ENCODE results near the gene COBL.

Gene COBL

DNA sequence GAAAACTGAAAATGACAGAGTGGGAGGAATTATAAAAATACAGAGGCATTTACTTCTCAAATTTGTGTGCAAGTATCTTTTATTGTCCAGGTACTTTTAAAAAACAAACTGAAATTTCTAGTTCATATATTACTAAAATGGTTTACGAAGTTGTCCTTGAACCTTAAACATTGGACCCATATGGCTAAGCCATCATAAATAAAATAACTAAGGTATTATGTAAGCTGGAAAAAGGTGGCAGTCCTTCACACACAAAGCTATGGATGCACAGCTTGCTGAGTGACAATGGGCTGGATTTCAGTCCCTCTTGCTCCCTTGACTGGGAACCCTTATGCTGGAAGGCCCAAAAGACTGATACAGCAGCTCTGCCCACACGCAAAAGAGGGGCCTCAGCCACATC lies 66.1 kb downstream of the COBL start:
- no peak for DNase-seq (ENCODE audit: low read depth)

DNA sequence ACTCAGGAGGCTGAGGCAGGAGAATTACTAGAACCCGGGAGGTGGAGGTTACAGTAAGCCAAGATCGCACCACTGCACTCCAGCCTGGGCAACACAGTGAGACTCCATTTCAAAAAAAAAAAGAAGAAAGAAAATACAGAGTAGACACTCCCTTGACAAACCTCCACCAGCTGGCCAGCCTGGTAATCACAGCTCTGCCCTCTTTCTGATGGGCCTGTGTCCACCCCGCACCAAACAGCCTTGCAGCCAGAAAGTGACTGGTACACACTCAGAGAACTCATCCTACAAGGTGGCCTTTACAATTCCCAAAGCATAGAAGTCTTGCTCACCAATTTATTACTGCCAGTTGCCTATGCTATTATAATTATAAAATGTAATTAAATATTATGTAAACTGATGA lies 66.6 kb downstream of the COBL start:
- no peak for DNase-seq (ENCODE audit: low read depth)

DNA sequence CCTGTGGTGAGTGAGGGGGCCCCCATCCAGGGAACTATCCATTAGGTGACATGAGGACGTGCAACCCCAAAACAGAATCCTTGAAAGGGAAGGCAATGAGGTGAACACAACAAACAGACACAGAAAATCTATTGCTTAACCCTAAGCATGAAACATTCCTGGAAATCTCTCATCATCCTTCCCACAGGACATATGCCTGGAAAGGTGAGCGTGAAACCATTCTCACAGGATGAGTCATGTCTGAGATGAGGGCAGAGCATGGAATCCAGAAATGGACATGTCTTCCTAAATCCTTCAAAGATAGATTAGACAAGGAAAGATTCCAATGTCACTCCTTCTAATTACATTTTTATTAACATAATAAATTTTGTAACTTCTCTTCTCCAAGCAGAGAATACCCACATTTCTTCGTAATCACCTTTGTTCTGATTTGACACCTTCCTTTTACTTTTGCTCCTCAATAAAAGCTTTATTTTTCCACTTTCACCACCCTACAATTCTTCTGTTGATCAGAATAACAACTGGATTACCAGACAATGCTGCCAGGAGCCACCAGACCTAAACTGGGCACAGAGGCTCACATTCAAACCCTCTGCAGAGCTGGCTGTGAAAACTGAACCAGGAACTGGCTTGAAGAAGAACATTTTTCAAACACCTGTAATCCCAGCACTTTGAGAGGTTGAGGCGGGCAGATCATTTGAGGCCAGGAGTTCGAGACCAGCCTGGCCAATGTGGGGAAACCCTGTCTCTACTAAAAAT lies 67.2 kb downstream of the COBL start:
- DNase-seq (ENCODE audit: low read depth) = no peak

DNA sequence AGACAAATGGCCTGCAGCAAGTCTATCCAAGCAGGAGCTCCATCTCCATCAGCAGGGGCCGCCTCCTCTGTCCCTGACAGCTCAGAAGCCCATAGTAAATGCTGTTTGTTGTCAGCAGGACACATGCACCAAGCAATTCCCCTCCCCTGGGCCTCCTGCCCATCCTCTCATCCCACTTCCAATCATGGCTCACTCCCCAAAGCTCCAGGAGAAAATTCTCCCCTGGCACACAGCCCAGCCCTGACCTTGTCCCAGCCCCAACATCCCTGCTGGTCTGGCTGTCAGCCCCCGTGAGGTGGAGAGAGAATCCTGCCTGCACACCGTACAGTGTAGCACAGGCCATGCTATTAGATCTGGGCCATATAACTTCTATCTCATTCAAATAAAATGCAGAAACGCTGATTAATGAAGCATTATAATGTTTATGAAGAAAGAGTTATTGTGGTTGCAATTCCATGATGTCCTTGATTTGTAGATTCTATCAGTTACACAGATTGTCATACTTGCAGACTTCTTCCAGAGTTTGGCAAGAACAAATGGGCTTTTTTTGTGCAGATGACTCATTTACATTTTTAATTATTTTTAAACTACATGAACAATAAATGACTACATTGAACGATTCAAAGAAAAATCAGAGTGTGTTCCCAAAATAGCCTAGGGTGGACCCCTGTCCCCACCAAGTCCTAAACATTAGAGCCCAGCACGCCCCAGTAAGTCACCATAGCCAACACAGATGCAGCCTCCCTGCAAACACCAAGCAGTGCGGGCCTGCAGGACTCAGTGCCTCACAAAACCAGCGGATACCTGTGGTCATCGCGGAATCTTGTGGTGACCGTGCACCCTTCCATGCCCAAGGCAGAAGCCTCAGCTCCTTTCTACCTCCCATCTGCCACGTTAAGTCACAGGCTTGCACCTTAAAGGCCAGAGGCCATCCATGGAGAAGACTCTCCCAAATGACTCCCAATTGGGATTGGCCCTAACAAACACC lies 70.1 kb downstream of the COBL start:
- no peak for DNase-seq (ENCODE audit: low read depth)

DNA sequence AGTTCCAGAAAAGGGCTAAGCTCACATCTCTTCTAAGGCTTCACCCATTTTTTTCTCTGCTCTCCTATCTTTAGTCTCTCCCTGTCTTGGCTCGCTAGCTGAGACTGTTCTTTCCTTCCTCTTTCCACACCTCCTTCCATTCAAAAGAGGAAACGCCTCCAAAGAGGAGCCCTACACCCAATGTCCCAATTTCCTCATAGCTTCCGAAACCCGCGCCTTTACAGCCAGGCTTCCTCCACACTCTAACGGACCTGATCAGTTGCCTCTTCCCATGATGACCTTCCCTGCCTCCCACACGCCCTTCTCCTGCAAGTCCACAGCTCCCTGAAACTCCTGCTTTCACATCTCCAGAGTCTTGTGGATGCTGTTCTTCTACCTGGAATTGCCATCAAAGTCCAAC lies 71.7 kb downstream of the COBL start:
- DNase-seq (ENCODE audit: low read depth) = no peak

- no peak for DNase-seq (ENCODE audit: low read depth)
These were observed 72.6 kb downstream of the COBL start for GRCh38 chr7:51244053-51244452.

DNA sequence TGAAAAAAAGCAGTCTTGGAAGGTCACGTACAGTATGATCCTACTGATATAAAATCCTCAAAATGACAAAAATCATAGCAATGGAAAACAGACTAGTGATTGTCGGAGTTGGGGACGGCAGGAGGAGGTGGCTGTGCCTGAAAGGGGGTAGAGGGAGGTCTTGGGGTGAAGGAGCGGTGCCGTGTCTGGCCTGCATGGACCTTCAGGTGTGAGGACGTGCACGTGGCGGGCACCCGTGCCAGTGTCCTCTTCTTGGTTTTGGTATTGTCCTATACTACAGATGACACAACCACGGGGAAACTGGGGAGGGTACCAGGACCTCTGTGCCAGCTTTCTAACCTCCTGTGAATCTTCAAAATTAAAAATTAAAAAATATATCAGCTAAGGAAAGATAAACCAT lies 73.0 kb downstream of the COBL start:
- DNase-seq (ENCODE audit: low read depth) = no peak

DNA sequence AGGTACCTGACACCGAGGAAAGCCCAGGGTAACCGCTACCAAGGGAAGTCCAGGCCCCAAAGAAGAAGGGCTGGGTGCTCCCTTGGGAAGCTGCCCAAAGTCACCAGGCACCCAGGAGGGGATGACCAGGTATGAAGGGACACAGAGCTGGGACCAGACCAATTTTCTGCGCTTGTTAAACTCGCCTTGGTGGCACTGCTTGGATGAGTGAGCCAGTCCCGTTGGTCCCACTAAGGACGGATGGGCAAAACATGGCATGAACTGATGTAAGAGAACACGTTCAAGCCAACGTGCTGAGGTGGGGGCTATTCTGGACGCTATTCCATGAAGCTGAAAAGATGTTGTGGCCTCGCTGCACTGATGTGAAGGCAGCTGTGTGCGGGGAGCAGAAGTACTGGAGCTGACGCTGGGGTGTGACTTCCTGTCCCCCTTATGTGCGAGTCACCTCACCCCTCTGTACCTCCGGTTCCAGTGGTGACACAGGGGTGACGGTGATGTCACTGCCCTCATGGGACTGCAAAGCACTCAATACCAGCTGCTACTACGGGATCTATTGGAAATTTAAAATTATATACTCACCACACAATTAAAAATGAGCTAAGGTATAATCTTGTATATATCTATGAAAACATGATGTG lies 73.6 kb downstream of the COBL start:
- DNase-seq (ENCODE audit: low read depth) = no peak

GRCh38 chr7:51242007-51242691 lies 74.5 kb downstream of the COBL start:
- DNase-seq (ENCODE audit: low read depth) = no peak

DNA sequence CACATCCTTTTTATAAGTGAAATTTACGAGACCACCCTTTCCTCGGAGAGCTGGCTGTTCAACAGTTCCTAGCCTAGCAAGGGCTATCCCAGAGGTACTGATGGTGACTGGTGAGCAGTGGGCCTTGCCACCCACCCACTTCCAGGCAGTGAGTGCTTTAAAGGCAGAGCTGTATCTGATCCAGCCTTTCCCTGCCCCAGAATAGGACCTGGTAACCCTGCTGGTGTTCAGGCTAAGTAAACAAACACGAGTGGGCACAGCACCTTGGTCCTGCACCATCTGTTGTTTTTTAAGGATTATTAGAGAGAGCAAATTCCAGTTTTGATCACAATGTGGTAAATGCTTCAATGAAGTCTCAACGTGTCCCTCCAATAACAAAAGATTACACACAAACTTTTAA lies 75.7 kb downstream of the COBL start:
- no peak for DNase-seq (ENCODE audit: low read depth)

DNA sequence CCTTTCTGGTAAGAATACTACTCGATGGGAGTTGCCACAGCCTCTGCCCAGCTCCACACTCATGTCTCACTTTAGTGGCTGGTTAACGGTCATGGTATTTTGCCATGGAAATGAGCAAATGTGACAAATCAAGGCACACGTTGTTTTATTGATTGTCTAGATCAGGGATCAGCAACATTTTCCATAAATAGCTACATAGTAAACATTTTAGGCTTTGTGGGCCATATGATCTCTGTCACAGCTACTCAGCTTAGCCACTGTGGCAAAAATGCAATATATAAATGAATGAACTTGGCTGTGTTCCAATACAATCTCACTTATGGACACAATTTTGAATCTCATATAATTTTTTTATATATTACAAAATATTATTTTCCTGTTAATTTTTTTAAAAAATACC lies 76.9 kb downstream of the COBL start:
- no peak for DNase-seq (ENCODE audit: low read depth)

DNA sequence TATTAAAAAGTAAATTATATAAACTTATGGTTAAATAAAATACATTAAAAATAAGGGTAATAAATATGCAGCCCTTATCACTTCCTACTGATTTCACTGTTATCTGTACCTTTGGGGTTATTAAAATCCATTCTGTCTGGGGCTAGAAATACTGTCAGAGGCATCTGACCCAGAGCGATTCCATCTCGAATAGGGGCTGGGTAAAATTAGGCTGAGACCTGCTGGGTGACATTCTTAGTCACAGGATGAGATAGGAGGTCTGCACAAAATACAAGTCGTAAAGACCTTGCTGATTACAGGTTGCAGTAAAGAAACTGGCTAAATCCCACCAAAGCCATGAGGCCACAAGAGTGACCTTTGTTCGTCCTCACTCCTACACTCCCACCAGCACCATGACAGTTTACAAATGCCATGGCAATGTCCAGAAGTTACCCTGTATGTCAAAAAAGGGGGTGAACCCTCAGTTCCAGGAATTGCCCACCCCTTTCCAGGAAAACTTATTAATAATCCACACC lies 77.6 kb downstream of the COBL start:
- DNase-seq (ENCODE audit: low read depth) = no peak

DNA sequence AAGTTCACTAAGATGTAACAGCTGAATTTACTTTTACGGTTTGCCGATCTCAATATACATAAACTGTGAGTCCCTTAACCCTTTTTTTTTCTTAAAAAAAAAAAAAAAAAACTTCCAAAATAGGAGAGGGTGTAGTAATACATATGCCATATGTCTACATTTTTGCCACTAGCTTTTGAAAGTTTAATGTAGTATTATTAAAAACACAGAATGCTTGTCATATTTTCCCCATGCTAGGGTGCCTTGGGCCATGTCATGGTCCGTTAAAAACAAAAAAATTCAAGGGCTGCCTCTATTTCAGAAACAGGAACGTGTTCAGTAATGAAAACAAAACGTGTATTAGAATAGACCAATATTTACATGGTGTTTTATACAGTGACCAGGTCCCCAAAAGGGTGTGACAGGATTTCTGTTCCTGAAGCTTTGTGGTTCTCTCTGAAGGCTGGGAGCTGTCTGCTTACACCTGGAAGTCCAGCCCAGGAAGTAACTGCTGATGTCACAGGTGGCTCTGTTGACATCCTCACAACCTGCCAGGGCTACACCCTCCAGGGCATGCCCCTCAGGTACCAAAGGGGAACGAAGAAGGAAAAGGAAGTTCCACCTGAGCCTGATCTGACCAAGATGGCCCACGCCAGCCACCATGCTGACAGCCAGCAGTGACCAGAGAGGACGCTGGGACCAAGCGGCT lies 79.0 kb downstream of the COBL start:
- DNase-seq (ENCODE audit: low read depth) = no peak

DNA sequence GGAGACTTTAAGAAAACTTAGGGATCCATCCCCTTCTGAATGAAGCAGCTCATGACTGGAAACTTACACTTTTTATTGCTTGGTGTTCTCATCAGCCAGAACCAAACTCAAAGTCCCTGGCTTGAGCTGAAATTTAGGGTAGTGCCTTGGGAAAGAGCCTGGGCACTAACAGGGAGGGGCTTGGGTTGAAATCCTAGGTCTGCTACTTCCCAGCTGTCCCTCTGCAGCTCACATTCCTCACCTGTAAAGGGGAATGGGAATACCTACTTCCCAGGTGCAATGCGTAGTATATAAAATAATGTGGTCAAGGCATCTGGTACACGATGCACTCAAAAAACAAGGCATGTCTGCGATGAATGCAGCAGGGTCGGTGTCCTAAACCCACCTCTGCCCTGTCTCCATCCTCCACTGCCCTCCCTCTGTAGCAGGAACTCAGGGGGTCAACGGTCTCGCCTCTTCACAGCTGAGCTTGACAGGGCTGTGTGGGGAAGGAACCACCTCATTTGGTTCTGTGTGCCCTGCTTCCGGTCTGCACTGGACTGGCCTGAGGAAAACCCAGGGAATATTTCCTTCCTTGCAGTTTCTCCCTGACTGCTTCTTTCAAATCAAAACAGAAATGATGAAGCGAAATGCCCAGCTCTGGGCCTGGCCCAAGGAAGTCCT lies 80.0 kb downstream of the COBL start:
- DNase-seq (ENCODE audit: low read depth) = no peak

GRCh38 chr7:51235593-51236313 lies 80.9 kb downstream of the COBL start:
- no peak for DNase-seq (ENCODE audit: low read depth)

DNA sequence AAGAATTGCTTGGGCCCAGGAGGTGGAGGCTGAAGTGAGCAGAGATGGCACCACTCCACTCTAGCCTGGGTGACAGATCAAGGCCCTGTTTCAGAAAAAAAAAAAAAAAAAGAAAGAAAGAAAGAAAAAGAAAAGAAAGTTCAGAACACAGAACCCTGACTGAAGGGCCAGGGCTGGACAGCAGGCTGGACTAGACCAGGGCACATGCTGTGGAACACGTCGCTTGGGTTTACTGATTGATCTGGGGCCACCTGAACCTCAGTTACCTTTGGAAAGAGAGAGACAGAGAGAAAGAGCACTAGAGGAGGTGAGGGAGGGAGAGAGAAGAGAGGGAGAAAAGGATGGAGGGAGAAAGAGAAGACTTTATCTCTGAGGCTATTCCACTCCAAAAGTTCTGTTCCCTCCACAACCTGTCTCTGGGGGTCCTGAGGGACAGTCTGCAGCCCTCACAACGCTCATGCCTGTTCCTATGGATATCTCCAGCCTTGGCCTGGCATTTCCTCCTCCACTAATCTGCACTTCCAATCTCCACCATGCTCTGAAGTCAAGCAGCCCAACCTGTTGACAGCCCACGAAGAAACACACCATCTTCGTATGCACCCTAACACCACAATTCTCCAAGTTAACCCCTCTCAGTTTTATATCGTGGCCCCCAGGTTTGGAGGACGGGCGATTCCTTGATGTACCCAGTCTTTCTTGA lies 81.8 kb downstream of the COBL start:
- no peak for DNase-seq (ENCODE audit: low read depth)

GRCh38 chr7:51234139-51234538 lies 82.5 kb downstream of the COBL start:
- no peak for DNase-seq (ENCODE audit: low read depth)

DNA sequence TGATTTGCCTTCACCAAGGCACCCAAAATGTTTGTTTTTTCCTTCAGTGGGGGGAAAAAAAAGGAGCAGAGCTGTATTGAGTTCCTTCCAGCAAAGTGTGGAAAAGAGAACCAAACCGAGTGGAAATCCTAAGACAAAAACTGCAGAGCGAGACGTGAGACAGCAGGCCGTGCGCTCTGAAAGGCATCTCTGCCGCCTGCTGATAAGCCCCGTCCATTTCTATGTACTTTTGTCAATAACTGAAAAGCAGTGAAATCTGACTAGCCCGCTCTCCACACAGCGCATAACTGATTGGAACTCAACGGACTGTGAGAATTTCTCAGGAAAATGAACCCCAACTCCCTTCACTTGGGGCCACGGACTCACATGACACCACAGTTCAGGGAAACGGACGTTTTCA lies 83.2 kb downstream of the COBL start:
- DNase-seq (ENCODE audit: low read depth) = no peak

GRCh38 chr7:51230723-51231122 lies 85.9 kb downstream of the COBL start:
- no peak for DNase-seq (ENCODE audit: low read depth)

DNA sequence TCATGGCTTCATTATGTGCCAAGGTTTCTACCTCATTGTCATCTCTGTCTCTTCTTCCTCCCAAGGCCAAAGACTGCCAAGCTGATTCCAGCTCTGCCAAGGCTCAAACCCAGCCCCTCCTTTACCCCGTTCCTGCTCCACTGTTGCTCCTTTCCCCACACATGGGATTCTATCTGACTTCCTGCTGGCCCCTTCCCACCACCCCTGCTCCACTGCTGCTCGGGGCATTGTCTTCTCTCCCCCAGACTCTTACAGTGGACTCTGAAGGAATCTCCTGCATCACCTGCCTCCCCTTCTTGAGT lies 86.3 kb downstream of the COBL start:
- DNase-seq (ENCODE audit: low read depth) = no peak
